ENCODE data around the gene TNFSF12.

The TNFSF12 gene

DNA sequence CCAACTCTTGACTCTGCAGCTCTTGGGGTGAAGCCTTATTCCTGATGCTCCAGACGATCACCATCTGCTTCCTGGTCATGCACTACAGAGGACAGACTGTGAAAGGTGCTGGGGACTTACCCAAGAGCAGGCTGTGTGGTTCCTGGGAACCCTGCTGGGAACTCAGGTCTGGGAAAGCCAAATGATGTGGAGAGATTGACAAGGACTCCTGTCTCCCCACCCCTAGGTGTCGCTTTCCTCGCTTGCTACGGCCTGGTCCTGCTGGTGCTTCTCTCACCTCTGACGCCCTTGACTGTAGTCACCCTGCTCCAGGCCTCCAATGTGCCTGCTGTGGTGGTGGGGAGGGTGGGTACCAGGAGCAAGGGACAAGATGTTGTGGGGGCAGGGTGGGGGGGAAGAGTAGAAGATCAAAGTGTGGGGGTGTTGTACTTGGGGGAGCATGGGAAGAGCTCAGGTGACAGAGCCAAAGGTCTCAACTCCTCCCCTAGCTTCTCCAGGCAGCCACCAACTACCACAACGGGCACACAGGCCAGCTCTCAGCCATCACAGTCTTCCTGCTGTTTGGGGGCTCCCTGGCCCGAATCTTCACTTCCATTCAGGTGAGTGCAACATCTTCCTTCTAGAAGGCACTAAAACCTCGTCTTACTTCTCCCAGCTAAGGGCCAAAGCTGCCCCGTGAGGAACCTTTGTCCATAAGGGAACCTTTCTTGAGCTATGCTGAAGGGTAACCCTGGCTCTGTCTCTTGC is 38.0 kb downstream of the TNFSF12 start:
- no peak overlapping the region for H3K4me3 ChIP-seq (replicated peaks; ENCODE audit: low read depth, low read length)
- TF ChIP-seq, protein P1, sequence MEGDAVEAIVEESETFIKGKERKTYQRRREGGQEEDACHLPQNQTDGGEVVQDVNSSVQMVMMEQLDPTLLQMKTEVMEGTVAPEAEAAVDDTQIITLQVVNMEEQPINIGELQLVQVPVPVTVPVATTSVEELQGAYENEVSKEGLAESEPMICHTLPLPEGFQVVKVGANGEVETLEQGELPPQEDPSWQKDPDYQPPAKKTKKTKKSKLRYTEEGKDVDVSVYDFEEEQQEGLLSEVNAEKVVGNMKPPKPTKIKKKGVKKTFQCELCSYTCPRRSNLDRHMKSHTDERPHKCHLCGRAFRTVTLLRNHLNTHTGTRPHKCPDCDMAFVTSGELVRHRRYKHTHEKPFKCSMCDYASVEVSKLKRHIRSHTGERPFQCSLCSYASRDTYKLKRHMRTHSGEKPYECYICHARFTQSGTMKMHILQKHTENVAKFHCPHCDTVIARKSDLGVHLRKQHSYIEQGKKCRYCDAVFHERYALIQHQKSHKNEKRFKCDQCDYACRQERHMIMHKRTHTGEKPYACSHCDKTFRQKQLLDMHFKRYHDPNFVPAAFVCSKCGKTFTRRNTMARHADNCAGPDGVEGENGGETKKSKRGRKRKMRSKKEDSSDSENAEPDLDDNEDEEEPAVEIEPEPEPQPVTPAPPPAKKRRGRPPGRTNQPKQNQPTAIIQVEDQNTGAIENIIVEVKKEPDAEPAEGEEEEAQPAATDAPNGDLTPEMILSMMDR (IDR thresholded peaks at IDR 0.05; ENCODE audit: low read depth, low read length, missing control alignments): no peak
- DNase-seq (ENCODE audit: extremely low read depth, low read depth): no peak

DNA sequence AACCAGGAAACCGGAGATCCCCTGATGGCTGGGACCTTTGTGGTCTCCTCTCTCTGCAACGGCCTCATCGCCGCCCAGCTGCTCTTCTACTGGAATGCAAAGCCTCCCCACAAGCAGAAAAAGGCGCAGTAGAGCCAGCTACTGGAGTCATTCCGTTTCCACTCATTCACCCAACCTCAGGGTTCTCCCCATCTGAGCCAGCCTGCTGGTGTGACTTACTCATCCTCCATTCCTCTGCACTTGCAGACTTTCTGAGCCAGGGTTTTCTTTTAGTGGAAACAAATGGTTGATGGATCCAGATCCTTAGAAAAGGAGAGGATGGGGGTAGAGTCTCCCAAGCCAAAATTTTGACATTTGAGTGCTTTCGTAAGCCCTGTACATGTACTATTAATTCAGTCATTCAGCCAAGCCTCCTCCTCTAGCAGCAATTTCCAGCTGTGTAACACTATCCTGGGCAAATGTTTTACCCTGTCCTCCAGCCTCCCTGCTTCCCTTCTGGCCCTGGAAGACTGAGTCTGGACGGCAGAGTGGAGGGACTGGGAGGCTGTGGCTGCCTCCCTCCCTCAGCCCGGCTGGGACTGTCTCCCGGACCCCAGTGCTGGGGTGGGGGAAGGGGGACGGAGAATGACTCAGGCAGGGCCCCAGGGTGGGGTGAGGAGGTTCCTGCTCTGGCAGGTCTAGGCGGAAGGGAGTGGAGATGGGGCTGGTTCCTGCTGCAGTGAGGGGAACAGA is 38.7 kb downstream of the TNFSF12 start:
- H3K4me3 ChIP-seq (replicated peaks; ENCODE audit: low read depth, low read length): no peak overlapping the region; the same call in 1 of the 2 replicates
- TF ChIP-seq, protein P1 (IDR thresholded peaks at IDR 0.05; ENCODE audit: low read depth, low read length, missing control alignments): no peak
- DNase-seq (ENCODE audit: extremely low read depth, low read depth): peak; percentile 70

DNA sequence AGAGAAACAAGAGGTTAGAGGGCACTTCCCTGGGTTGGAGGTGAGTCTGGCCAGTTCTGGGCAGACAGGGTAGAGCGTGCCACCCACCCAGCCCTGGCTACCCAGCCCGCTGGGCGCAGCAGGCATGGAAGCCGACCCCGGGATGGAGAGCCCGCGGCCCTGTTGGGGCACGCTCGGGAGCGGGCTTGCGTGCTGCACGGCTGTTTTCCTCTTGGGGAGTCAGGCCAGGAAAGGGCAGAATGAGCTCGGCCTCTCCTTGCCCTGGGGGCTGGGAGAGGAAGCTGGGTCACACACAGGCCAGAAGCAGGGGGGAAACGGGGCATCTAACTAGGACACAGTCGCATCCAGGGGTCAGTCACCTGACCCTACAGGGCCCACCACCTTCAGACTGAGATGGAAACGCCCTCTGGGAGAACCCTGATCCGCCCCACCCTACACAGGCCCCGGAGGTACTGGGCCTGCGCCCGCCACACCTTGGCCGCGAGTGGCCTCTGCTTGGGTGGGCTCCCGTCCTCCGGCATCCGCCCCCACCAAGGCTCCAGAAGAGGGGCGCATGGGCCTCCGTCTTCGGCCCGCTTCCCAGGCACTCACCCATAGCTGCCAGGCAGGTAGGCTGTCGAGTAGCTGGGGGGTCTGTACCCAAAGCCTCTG is 39.8 kb downstream of the TNFSF12 start:
- DNase-seq (ENCODE audit: extremely low read depth, low read depth): no peak
- TF ChIP-seq, protein P1 (IDR thresholded peaks at IDR 0.05; ENCODE audit: low read depth, low read length, missing control alignments): no peak
- peak overlapping the region; percentile 18 for H3K4me3 ChIP-seq (replicated peaks; ENCODE audit: low read depth, low read length)

DNA sequence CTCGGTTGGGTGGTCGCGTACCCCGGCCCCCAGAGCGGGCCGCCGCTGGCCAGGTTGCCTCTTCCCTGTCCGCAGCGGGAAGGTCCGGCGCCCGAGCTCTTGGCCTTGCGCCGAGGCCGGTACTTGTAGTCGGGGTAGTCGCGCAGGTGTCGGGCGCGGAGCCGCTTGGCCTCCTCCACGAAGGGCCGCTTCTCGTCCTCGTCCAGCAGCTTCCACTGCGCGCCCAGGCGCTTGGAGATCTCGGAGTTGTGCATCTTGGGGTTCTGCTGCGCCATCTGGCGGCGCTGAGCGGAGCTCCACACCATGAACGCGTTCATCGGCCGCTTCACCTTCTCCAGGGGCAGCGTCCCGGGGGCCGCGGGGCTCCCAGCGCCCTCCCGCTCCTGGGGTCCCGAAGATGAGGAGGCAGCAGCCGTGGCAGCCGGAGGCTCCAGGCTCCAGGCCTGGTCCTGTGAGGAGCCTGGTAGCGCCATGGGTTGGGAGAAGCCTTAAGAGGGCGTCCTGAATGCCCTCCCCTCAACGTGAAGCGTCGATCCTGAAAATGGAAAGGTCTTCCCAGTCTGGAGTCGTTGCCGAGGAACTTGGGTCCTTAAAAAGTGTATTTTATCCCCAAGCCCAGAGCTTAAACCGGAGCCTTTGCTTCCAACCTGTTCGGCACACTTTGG is 40.5 kb downstream of the TNFSF12 start:
- H3K4me3 ChIP-seq (replicated peaks; ENCODE audit: low read depth, low read length): peak overlapping the region; percentile 18
- TF ChIP-seq, protein P1 (IDR thresholded peaks at IDR 0.05; ENCODE audit: low read depth, low read length, missing control alignments): peak; percentile 88
- no peak for DNase-seq (ENCODE audit: extremely low read depth, low read depth)

DNA sequence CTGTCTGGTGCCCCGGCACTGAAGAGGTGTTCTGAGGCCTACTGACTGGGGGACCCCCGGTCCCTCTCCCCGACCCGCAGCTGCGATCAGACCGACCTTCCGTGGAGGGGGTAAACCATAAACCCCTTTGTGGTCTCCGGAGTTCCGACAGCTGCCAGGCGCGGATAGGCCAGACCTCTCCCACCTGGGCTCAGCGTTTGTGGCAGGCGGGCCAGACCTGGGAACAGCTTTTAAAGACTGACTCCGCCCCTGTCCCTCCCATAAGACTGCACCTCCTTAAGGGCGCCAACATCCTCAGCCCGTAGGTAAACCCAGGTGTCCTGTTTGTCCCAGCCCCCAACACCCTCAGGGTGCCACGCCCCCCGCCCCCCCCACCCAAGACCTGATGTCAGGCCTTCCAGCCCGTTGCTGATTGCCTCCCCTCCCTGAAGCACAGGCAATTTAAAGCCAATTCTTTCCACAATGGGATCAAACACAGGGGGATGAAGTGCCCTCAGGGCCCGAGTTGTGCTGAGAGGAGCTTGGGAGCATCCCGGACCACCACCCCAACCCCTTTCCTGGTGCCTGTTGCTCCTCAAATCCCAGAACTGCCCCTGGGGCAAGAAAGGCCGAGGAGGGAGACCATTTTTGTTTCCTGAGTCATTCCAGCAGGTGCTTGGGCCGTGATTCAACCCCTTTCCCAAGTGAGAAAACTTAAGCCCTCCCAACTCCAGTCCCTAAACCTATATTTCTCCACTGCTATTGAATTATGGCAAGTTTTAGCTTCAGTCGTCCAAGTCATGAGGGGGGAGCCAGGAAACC is 41.2 kb downstream of the TNFSF12 start, which contains the start of gene SOX15:
Gene SOX15 (minus strand): TSS at position 204 of the 801 bp plus-strand sequence. CDS start 418 bp downstream, outside the sequence.
- no peak for DNase-seq (ENCODE audit: extremely low read depth, low read depth)
- H3K4me3 ChIP-seq (replicated peaks; ENCODE audit: low read depth, low read length): peak within 1 kb of the TSS; percentile 18
- TF ChIP-seq, protein P1 (IDR thresholded peaks at IDR 0.05; ENCODE audit: low read depth, low read length, missing control alignments): no peak

DNA sequence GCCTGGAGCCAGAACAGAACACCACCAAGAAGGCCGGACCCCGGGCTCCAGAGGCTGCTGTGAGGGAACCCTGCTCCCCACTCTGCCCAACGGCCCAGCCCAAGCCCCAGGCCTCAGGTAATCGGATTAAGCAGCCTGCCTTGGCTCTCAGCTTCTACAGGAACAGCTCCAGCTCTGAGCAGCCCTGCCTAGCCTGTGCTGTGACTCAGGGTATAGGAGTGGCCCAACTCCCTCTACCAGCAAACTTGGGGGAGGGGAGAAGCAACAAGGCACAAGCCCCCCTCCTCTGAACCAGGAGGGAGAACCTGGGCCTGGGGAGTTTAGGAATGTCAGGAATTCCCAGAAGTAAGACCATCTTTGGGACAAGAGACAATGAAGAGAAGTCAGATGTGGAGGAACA is 41.9 kb downstream of the TNFSF12 start:
- no peak for DNase-seq (ENCODE audit: extremely low read depth, low read depth)
- TF ChIP-seq, protein P1 (IDR thresholded peaks at IDR 0.05; ENCODE audit: low read depth, low read length, missing control alignments): no peak
- no peak overlapping the region for H3K4me3 ChIP-seq (replicated peaks; ENCODE audit: low read depth, low read length)
